Cardiac fibroblast (primary cell): ENCODE measurements around the gene SLC5A1.

Experiments
- DNase-seq, 2 donors: peaks; one replicate each; pipeline versions ENCODE4 v3.0.0 to v3.0.0-alpha.2; 2010; ENCODE audit warnings: low read depth in 2 of 2
- H3K4me3 ChIP-seq, 2 donors: replicated peaks in 1 of 2; 1 replicate in 1 of 2; 2 replicates in 1 of 2; pipeline ENCODE4 v1.5.1; 2011; ENCODE audit warnings: low read depth in 2 of 2, low read length in 2 of 2, mild to moderate bottlenecking in 2 of 2, moderate library complexity in 1 of 2
- TF ChIP-seq, protein P1 (sequence below): IDR thresholded peaks from one replicate; pipeline ENCODE4 v1.5.1; 2011; ENCODE audit warnings: low read depth, mild to moderate bottlenecking, low read length, inconsistent platforms

Gene SLC5A1

DNA sequence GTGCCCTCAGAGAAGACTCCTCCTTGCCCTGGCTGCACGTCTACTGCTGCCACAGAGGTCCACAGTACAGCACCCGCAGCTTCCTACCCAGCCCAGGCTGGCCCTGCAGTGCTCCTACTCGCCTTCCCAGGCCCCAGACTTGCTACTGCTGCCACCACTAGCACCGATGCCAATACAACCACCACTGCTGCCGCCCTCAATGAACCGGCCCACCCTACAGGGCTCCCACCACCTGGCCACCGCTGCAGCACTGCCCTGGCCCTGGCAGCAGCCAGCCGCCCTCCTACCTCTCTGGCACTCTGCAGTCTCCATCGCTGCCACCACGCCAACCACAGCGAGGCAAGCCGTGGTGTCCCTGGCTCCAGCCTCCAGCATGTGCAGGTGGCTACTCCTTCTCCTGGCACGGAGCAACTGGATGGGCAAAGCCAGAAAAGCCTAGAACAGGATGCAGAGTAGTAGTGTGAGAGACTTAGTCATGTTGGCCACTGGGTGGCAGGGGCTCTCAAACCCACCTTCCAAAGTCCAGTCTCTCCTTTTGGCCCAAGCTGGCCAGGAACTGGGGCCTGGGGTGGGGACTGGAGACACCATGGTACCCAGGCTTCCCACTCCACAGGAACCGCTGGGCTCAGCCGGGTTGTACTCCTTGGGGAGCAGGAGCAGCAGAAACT, 76.6 kb downstream of the SLC5A1 start:
- no peak for DNase-seq
- TF ChIP-seq, protein P1, sequence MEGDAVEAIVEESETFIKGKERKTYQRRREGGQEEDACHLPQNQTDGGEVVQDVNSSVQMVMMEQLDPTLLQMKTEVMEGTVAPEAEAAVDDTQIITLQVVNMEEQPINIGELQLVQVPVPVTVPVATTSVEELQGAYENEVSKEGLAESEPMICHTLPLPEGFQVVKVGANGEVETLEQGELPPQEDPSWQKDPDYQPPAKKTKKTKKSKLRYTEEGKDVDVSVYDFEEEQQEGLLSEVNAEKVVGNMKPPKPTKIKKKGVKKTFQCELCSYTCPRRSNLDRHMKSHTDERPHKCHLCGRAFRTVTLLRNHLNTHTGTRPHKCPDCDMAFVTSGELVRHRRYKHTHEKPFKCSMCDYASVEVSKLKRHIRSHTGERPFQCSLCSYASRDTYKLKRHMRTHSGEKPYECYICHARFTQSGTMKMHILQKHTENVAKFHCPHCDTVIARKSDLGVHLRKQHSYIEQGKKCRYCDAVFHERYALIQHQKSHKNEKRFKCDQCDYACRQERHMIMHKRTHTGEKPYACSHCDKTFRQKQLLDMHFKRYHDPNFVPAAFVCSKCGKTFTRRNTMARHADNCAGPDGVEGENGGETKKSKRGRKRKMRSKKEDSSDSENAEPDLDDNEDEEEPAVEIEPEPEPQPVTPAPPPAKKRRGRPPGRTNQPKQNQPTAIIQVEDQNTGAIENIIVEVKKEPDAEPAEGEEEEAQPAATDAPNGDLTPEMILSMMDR, result no peak
- H3K4me3 ChIP-seq, result no peak overlapping the region

DNA sequence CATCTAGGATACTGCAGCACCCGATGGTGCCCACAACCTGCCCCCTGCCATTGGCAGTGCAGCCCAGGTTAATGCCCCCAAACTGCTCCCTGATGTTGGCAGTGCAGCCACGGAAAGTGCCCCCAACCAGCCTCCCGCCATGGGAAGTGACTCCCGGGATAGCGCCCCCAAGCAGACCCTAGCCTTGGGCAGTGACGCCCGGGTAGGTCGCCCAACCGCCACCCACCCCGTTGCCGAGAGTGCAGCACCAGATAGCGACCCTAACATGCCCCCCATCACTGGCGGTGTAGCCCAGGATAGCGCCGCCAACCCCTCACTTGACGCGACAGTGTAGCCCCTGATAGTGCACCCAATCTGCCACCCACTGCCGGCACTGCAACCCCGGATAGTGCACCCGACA, 77.5 kb downstream of the SLC5A1 start:
- TF ChIP-seq, protein P1, result no peak
- no peak overlapping the region for H3K4me3 ChIP-seq
- DNase-seq, result no peak

DNA sequence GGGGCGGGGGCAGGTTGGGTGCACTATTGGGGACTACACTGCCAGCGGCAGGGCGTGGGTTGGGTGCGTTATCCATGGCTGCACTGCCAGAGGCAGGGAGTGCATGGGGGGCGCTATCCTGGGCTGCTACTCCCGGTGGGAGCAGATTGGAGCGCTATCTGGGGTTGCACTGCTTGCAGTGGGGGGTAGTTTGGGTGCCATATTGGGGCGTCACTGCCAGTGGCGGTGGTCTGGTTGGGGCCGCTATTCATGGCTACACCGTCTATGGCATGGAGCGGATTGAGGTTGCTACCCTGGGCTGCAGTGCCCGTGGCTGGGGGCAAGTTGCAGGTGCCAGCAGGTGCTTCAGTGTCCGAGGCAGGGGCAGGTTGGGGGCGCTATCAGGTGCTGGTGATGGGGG, 79.8 kb downstream of the SLC5A1 start:
- DNase-seq, result no peak
- H3K4me3 ChIP-seq, result no peak overlapping the region
- TF ChIP-seq, protein P1, result no peak

DNA sequence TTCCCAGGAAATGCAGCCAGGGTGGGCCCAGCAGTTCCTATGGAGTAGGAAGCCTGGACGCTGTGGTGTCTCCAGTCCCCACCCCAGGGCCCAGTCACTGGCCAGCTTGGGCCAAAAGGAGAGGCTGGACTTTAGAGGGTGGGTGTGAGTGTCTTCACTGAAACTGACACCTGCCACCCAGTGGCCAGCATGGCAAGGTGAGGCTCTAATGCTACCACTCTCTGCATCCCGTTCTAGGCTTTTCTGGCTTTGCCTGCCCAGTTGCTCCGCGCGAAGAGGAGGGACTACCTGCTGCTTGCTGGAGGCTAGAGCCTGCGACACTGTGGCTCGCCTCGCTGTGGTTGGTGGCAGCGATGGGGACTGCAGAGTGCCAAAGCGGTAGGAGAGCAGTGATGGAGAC, 80.6 kb downstream of the SLC5A1 start:
- H3K4me3 ChIP-seq, result no peak overlapping the region
- TF ChIP-seq, protein P1, result no peak
- DNase-seq, result no peak

DNA sequence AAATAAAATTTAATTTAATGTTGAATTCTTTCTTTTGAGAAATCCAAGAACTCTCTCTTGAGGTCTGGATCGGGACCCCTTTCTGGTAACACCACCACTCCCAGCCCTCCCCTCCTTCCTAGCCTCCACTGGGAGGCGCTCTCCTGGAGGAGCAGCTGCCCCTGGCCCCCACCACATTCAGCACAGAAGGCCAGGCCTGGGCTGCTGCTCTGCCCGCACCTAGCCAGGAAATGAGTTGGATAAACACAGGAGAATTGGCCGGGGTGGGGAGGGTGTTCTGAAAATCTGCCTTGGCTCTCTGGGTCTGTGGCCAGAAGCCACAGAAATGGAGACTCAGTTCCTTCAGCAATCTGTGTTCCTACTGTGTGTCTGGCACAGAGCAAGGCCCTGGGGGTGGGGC, 84.8 kb downstream of the SLC5A1 start:
- H3K4me3 ChIP-seq, result no peak overlapping the region
- no peak for DNase-seq
- TF ChIP-seq, protein P1, result no peak

DNA sequence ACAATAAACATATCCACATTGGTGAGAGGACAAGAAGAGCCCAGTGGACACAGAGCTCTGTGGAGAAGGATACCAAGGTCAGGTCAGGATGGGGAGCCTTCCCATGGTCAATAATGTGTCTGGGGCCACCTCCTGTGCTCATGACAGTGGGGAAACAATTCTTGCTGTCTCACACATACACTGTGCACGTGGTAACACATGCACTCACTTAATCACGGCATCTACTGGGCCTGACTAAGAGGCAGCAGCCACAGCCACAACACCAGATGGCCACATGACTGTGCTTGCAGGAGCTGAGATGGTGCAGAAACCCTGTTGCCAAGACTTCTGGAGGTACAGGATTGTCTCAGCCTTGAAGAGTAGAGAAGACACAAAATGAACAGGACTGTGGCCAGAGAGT, 87.4 kb downstream of the SLC5A1 start:
- DNase-seq, result no peak
- no peak overlapping the region for H3K4me3 ChIP-seq
- TF ChIP-seq, protein P1, result no peak

DNA sequence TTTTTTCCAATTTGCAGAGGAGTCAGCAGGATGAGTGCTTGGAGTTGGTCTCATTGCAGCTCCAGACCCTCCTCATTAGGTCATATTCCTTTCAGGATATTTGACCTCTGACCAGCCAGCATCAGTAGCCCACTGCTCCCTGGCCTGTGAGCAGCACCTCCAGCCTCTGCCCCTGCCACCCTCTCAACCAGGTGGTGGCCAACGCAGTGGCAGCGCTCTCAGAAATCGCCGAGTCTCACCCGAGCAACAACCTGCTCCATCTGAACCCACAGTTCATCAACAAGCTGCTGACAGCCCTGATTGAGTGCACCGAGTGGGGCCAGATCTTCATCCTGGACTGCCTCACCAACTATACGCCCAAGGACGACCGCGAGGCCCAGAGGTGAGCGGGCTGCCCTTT, 89.1 kb downstream of the SLC5A1 start:
- TF ChIP-seq, protein P1, result no peak
- no peak for DNase-seq
- H3K4me3 ChIP-seq, result no peak overlapping the region
